NCI-H1092 treated with DMSO at 0.1 percent for 48 hours (cell line): ENCODE results near the gene SMYD3.
"Not testable (repeated sequence)": the region's sequence is repeated elsewhere in the genome, so short reads cannot be mapped to it uniquely, and the experiment has no call there.

Source experiments
- DNase-seq: peaks from one replicate; lab custom pipeline; 2025; lab: John Stamatoyannopoulos, UW

The SMYD3 gene

DNA sequence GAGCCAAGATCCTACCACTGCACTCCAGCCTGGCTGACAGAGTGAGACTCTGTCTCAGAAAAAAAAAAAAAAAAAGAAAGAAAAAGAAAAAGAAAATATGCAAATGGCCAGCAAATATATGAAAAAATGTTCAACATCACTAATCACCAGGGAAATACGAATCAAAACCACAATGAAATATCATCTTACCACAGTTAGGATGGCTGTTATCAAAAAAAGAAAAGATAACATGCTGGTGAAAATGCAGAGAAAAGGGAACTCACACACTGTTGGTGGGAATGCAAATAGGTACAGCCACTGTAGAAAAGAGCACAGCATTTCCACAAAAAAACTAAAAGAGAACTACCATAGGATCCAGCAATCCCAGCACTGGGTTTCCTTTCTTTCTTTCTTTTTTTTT lies 477.5 kb downstream of the SMYD3 start:
- DNase-seq = no peak

GRCh38 chr1:246024118-246024517 lies 483.0 kb downstream of the SMYD3 start:
- not testable (repeated sequence) for DNase-seq

DNA sequence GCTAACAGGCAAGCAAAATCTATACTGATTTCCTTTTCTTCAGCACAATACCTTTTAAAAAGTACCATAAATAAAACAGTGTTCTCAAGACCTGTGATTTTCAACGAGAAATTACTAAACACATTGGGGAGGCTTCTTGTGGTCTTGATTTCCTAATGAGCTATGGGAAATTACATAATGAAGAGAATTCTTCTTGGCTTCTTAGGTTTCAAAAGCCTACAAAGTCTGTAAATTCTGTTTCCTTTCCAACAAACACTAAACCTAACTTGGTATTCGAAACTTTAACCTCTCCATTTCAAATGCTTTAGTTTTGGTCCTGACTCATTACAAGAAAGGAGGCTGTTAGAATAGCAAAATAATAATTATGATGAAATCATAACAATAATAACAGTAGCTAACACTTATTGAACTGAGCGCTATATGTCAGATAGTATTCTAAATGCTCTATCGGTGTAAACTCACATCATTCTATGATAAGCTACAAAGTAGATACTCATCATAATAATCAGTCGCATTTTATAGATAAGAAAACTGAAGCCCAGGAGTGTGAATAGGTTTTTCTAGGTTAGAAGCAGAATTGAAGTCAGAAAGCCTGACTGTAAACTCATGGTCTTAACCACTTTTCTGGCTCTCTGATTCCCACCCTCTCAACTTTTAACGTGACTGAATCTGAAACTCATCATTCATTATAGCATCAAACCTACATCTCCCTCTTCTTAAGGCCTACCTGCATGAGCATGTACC lies 486.7 kb downstream of the SMYD3 start:
- no peak for DNase-seq

GRCh38 chr1:246018146-246018545 lies 488.9 kb downstream of the SMYD3 start:
- no peak for DNase-seq

- DNase-seq = peak; percentile 49
These were observed 494.7 kb downstream of the SMYD3 start for GRCh38 chr1:246012341-246012740.

DNA sequence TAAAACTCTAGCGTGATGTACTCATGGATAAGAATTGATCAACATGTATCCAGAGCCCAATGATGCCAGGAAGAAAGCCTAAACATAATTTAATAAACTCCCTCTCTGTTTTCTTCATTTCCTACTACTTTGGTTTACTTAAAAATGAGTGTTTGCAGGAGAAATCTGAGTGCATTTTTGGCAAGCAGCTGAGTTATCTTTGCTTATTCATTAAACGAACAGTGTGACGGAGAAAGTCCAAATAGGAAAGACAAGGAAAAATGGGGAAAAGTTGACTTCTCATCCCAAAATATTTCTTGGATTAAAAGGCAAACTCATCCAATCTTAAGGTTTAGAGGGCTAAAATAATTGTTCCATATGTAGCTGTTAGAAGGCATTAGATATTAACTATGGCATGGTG lies 496.7 kb downstream of the SMYD3 start:
- no peak for DNase-seq

DNA sequence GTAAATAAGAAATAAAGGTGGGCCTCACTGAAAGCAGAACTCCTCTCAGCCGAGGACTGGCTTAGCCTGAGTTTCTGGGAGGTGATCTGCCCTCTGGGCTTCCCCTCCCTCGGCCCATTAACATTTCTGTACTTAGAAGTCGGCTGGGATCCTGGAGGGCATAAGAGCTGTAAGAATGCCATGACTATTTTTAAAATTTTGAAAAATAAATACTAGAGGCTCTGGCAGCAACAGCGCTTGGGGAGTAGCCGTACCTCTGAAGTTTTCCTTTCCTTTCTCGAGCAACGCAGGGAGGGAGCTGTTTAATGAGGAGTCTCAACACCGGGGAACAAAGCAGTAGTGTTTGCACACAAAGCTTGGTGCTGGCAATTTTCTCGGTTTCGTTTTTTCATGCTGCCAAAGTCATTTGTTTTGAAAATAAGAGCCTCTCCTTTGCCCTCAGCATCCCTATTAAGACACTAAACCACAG lies 498.7 kb downstream of the SMYD3 start:
- DNase-seq = no peak

- no peak for DNase-seq
These were observed 502.0 kb downstream of the SMYD3 start for GRCh38 chr1:246005067-246005466.

DNA sequence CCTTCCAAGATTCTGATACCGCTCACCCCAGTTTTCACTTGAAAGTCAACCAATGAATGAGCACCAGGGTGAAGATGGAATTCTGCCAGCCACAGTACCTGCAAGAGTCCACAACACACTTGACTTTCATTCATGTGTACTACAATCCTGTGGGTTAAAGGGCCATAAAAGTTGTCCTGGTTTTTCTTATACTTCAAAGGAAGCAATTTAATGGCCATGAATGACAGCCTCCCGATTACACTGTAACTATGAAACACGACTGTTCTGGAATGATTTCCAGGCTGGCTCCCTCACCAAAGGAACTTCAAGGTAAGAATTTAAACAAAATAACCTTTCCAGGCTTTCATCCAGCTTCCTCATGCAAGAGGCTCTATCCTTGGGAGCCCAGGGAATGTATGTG lies 502.8 kb downstream of the SMYD3 start:
- DNase-seq = no peak

- DNase-seq = no peak
These were observed 503.7 kb downstream of the SMYD3 start for GRCh38 chr1:246003442-246003730.

- peak; percentile 76 for DNase-seq
These were observed 504.2 kb downstream of the SMYD3 start for GRCh38 chr1:246002725-246003441.

- no peak for DNase-seq
These were observed 505.2 kb downstream of the SMYD3 start for GRCh38 chr1:246001837-246002230.

- no peak for DNase-seq
These were observed 505.8 kb downstream of the SMYD3 start for GRCh38 chr1:246001142-246001836.

DNA sequence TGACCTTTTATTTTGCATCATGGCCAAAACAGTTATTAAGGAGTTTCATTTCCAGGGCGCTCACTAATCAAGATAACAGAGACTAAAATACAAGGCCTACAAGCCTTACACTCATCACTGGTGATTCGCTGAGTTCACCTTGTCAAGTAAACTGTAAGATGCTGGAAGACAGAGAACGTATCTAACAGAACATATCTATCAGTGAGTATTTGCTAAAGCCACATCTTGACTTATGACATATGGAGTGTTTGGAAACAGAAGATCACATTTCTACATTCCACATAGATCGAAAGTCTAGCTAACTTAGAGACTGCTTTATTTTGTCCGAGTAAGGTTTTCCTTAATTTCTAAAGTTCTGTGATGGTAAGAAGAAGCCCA lies 506.5 kb downstream of the SMYD3 start:
- DNase-seq = no peak

GRCh38 chr1:245999697-246000637 lies 507.1 kb downstream of the SMYD3 start:
- no peak for DNase-seq

DNA sequence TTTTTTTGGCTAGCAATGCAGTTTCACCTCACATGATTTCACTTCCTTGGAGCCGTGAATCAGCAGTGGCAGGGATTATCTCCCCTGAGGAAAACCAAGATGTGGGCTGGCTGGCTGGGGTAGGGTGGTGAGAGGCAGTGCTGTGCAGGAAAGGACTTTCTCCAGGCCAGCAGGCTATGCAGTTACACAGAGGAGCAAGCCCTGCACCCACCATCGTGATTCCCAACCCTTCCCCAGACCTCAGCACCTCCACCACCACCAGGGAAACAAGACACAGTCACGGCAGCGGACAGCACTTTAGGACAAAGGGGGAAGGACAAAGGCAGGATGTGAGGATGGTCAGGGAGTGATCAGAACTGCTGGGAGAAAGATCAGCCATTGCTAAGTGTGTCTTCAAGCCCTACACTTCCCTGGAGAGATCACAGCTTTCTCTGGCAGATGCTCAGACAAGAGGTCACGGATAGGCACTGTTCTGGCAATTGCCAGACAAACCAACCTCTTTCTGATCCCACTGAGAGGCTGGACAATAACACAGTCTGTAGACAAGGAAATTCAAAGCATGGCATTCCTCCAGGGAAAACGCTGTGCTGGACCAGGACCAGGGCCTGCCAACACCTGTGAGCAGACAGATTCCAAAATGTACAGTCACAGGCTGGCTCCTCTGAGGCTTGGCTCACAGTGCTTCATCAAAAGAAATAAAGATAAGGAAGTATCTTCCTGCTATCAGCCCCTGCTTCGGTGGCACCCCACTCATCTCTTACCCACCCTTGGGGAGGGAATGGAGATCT lies 509.4 kb downstream of the SMYD3 start:
- DNase-seq = peak; percentile 19

GRCh38 chr1:245996811-245997210 lies 510.3 kb downstream of the SMYD3 start:
- no peak for DNase-seq

DNA sequence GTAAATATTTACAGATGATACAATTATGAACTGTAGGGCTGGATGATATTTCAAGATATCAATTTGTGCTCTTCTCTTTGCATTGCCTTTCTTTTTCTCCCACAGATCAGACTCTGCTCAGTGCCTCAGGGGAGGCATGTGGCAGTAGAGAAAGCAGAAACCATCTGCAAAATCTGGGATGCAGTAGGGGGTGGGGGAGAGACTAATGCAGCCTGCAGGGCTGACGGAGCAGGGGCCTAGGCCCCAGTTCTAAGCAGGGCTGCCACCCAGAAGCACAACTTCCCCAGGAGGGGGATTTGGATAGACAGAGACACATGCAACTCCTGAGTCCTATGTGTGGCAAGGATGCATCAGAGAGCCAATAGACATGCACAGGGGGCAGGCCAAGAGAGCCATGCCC lies 511.6 kb downstream of the SMYD3 start:
- no peak for DNase-seq

- no peak for DNase-seq
These were observed 515.8 kb downstream of the SMYD3 start for GRCh38 chr1:245991266-245991665.

DNA sequence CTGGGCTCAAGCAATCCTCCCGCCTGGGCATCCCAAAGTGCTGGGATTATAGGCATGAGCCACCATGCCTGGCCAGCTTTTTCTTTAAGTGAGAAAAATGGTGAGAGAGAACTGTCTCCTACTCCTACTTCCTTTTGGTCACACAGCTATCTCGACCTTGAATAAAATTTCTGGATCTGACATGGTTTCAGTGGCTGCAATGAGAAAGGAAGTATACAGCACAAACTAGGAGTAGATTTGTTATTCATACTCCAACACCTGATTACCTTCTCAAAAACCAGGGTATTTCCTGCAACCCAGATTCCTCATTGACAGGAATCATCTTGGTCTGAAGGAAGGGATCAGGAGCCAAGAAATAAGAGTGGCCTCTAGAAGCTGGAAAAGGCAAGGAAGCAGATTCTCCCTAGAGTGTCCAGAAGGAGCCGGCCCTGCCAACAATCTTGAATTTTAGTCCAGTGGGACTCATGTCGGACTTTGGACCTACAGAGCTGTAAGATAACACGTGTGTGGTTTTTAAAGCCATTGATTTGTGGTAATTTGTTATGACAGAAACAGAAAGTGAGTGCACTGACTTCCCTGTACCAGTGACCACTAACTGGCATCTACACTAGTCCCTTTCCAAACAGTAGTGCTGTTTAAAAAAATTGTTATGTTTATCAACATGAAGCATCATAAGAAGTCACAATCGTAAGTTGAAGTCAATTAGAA lies 516.6 kb downstream of the SMYD3 start:
- DNase-seq = no peak
